HepG2 (cell line): ENCODE data around the gene MTR. TPM values are rescaled to one million over a fixed set of nuclear protein-coding genes. Genes with fewer than 3 reads are reported as not detected.

ENCODE experiments used
- ARHGAP35 ChIP-seq: sonication (generic); formaldehyde crosslinking; IDR thresholded peaks from 2 replicates; pipeline ENCODE4 v1.9.0; 2022; ENCODE audit warnings: mild to moderate bottlenecking, inconsistent platforms, moderate library complexity, missing genetic modification reagents, borderline replicate concordance
- DZIP1 ChIP-seq: sonication (generic); formaldehyde crosslinking; IDR thresholded peaks from 2 replicates; pipeline ENCODE4 v1.5.0; 2020; ENCODE audit warnings: mild to moderate bottlenecking, missing genetic modification reagents
- EHMT2 ChIP-seq: fragments of 200-600 bp; sonication (generic); IDR thresholded peaks from 2 replicates; pipeline ENCODE4 v1.7.0; 2017; ENCODE audit warnings: antibody characterized with exemption, low read depth, low read length, borderline replicate concordance
- FOXA3 ChIP-seq: IDR thresholded peaks from 2 replicates; pipeline ENCODE4 v1.6.1; 2016; ENCODE audit warnings: missing genetic modification reagents, missing compliant biosample characterization
- GZF1 ChIP-seq: sonication (generic); formaldehyde crosslinking; IDR thresholded peaks from 2 replicates; pipeline ENCODE4 v1.5.1; 2020; ENCODE audit warnings: mild to moderate bottlenecking, missing genetic modification reagents
- HMGXB3 ChIP-seq: sonication (generic); formaldehyde crosslinking; IDR thresholded peaks from 2 replicates; pipeline ENCODE4 v1.4.0; 2020; ENCODE audit warnings: missing genetic modification reagents, borderline replicate concordance
- KDM2A ChIP-seq: sonication (generic); formaldehyde crosslinking; IDR thresholded peaks from 2 replicates; pipeline ENCODE4 v1.4.0; 2020; ENCODE audit warnings: low read depth, missing genetic modification reagents, borderline replicate concordance
- NCOR1 ChIP-seq: fragments of 200-600 bp; sonication (generic); IDR thresholded peaks from 2 replicates; pipeline ENCODE4 v1.7.0; 2017; ENCODE audit warnings: antibody characterized with exemption, low read length, borderline replicate concordance
- NR3C1 ChIP-seq: sonication (generic); formaldehyde crosslinking; IDR thresholded peaks from 2 replicates; pipeline ENCODE4 v1.4.0; 2020; ENCODE audit warnings: missing genetic modification reagents
- RARA ChIP-seq: IDR thresholded peaks from 2 replicates; pipeline ENCODE4 v1.6.1; 2016; ENCODE audit warnings: missing genetic modification reagents, missing compliant biosample characterization
- TBX2 ChIP-seq: sonication (generic); formaldehyde crosslinking; IDR thresholded peaks from 2 replicates; pipeline ENCODE4 v1.5.0; 2020; ENCODE audit warnings: missing genetic modification reagents, mild to moderate bottlenecking, borderline replicate concordance
- TBX3 ChIP-seq: fragments of 450-650 bp; IDR thresholded peaks from 2 replicates; pipeline ENCODE4 v1.6.1; 2017; ENCODE audit warnings: antibody characterized with exemption, mild to moderate bottlenecking, inconsistent platforms, borderline replicate concordance
- TIGD3 ChIP-seq: sonication (generic); formaldehyde crosslinking; IDR thresholded peaks from 2 replicates; pipeline ENCODE4 v1.5.1; 2020; ENCODE audit warnings: mild to moderate bottlenecking, missing genetic modification reagents, borderline replicate concordance
- ZFX ChIP-seq: sonication (generic); formaldehyde crosslinking; IDR thresholded peaks from 2 replicates; pipeline ENCODE4 v1.4.0; 2020; ENCODE audit warnings: mild to moderate bottlenecking, low read depth, missing genetic modification reagents, moderate library complexity
- ZGPAT ChIP-seq: IDR thresholded peaks from 2 replicates; pipeline ENCODE4 v1.6.1; 2016; ENCODE audit warnings: mild to moderate bottlenecking
- ZNF34 ChIP-seq: sonication (generic); formaldehyde crosslinking; IDR thresholded peaks from 2 replicates; pipeline ENCODE4 v1.4.0; 2020; ENCODE audit warnings: mild to moderate bottlenecking, missing genetic modification reagents, borderline replicate concordance
- ZNF616 ChIP-seq: sonication (generic); formaldehyde crosslinking; IDR thresholded peaks from 2 replicates; pipeline ENCODE4 v1.5.0; 2020; ENCODE audit warnings: low read depth, mild to moderate bottlenecking, missing genetic modification reagents
- ZNF776 ChIP-seq: sonication (generic); formaldehyde crosslinking; IDR thresholded peaks from 2 replicates; pipeline ENCODE4 v1.4.0; 2020; ENCODE audit warnings: mild to moderate bottlenecking, missing genetic modification reagents
- polyA plus RNA-seq, 8 experiments: library from polyadenylated mRNA; depleted of rRNA in 3 of 8; stranded (reverse) in 7 of 8; unstranded in 1 of 8; fragments of >200 nt; fragmentation: Illumina TruSeq in 4 of 8; extraction: Trizol in 4 of 8; gene quantifications; 2 replicates each; pipeline versions ENCODE4 v1.2.1 to v1.2.3, GENCODE V29; 2011 to 2016; ENCODE audit warnings: low read depth in 4 of 8, missing spikeins in 1 of 8, mixed read lengths in 1 of 8; ENCODE audit not compliant: insufficient read depth in 1 of 8
- total RNA-seq, 5 experiments: library from RNA; depleted of rRNA; stranded (reverse); fragments of >200 nt; fragmentation: Illumina TruSeq; extraction: Trizol; gene quantifications; 2 replicates each; pipeline ENCODE4 v1.2.3, GENCODE V29; 2016; ENCODE audit warnings: low read depth in 1 of 5

The MTR gene
- total and polyA plus RNA-seq, 2 of the 13 experiments (the other 11 are each of a cell fraction or from before 2014, with no cell fraction given): 16.3 to 36.1 TPM

GRCh38 chr1:236844499-236845271 lies 49.6 kb downstream of the MTR start (continued):
- TF ChIP-seq EHMT2 (peak; percentile 89), ZFX (CRISPR knock-in tag) (peak; percentile 50; the same call in 1 of the 2 replicates), TBX3 (peak; percentile 80), DZIP1 (no peak), NCOR1 (peak; percentile 84; the same call in 1 of the 2 replicates), NR3C1 (no peak), TIGD3 (CRISPR knock-in tag) (peak; percentile 70; the same call in 1 of the 2 replicates), GZF1 (CRISPR knock-in tag) (0 out of 2 replicates have a peak, but pooled peaks have one; percentile 71), HMGXB3 (CRISPR knock-in tag) (no peak), ARHGAP35 (CRISPR knock-in tag) (peak; percentile 45; the same call in 1 of the 2 replicates), FOXA3 (CRISPR knock-in tag) (peak; percentile 87), ZGPAT (peak; percentile 72; the same call in 1 of the 2 replicates), TBX2 (CRISPR knock-in tag) (peak; percentile 92), KDM2A (CRISPR knock-in tag) (0 out of 2 replicates have a peak, but pooled peaks have one; percentile 21), ZNF776 (CRISPR knock-in tag) (no peak), RARA (CRISPR knock-in tag) (peak; percentile 79), ZNF34 (peak; percentile 58; the same call in 1 of the 2 replicates), ZNF616 (CRISPR knock-in tag) (no peak)
